ENCODE results near the gene DBNDD2. TPM values are rescaled to one million over a fixed set of nuclear protein-coding genes. Genes with fewer than 3 reads are reported as not detected.
A peak's percentile ranks its signal among the peaks of the same experiment; 100 is the strongest.

DBNDD2 gene
- total RNA-seq, 1 experiment from 2014 or later: 21.5 TPM

DNA sequence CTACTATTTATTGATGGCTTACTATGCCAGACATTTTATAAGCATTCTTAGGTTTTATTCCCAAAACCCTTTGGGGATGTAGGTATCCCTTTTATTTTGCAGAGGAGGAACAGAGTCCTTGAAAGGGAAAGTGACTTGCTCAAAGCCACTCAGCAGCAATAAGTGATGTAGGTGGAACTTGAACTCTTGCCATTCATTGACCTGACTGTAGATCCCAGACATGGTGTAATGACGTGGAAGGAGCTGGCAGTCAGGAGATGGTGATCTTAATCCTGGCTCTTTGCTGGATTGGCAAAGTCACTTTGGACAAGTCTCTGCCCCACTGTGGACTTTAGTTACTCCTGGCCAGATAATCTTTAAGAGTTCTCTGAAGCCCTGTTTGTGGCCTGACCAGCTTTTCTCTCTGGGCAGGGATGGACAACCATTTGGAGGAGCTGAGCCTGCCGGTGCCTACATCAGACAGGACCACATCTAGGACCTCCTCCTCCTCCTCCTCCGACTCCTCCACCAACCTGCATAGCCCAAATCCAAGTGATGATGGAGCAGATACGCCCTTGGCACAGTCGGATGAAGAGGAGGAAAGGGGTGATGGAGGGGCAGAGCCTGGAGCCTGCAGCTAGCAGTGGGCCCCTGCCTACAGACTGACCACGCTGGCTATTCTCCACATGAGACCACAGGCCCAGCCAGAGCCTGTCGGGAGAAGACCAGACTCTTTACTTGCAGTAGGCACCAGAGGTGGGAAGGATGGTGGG is 1.6 kb downstream of the DBNDD2 start:
- no peak for DNase-seq (ENCODE audit: low read depth)
- in situ Hi-C loops (cut with HindIII; ENCODE audit: low pct_unique_long_range_greater_than_20kb, low sequenced_read_pairs): no loop called here

DNA sequence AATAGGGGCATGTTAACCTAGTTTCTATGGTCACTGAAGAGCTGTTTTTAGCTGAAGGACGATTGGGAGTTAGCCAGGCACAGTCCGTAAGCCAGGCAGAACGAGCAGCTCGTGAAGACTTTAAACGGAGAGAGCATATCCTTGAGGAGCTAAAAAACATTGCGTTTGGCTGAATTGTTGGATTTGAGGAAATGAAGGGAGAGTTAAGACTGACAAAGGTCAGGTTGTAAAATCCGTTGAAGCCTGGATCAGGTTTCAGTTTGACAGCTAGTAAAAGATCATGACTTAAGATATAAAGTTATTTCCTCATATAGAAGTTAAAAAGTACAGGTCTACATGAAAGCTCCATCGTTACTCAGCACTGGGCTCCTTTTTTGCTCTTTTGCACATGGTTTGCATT is 2.8 kb downstream of the DBNDD2 start:
- no peak for DNase-seq (ENCODE audit: low read depth)
- in situ Hi-C loops (cut with HindIII; ENCODE audit: low pct_unique_long_range_greater_than_20kb, low sequenced_read_pairs): no loop called here

DNA sequence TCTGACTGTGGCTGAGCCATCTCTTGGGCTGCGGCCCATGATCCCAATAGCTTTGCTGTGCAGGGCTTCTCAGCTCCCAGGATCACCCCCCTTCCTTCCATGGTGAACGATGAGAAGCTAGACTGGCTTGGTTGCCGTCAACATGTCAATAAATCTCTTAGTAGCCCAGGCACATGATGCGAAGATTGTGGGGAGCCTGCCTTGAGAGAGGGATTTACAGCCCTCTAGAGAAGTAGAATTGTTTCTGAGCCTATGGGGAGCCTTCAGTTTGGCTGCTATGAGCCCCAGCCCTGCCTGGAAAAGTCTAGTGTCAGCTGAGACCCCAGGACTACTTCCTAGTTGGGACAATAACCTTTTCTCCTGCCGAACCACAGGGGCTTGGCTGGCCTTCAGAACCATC is 4.6 kb downstream of the DBNDD2 start:
- in situ Hi-C loops (cut with HindIII; ENCODE audit: low pct_unique_long_range_greater_than_20kb, low sequenced_read_pairs): no loop called here
- no peak for DNase-seq (ENCODE audit: low read depth)

DNA sequence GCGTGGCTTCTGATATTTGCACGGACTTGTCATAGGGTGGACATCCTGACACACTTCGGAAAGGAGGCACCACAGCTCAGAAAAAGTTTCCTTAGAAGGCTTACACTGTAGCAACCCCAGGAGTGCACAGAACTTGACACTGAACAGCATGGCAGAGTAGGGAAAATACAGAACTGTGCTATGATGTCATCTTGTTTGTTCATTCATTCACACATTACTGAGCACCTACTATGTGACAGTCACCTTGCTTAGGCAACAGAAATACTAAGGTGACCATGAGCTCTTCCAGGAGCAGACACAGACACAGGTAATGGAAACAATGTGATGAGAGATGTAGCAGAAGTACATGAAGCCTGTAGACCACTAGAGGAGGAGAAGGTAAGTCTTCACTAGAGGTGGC is 5.4 kb downstream of the DBNDD2 start:
- no peak for DNase-seq (ENCODE audit: low read depth)
- in situ Hi-C loops (cut with HindIII; ENCODE audit: low pct_unique_long_range_greater_than_20kb, low sequenced_read_pairs): no loop called here

DNA sequence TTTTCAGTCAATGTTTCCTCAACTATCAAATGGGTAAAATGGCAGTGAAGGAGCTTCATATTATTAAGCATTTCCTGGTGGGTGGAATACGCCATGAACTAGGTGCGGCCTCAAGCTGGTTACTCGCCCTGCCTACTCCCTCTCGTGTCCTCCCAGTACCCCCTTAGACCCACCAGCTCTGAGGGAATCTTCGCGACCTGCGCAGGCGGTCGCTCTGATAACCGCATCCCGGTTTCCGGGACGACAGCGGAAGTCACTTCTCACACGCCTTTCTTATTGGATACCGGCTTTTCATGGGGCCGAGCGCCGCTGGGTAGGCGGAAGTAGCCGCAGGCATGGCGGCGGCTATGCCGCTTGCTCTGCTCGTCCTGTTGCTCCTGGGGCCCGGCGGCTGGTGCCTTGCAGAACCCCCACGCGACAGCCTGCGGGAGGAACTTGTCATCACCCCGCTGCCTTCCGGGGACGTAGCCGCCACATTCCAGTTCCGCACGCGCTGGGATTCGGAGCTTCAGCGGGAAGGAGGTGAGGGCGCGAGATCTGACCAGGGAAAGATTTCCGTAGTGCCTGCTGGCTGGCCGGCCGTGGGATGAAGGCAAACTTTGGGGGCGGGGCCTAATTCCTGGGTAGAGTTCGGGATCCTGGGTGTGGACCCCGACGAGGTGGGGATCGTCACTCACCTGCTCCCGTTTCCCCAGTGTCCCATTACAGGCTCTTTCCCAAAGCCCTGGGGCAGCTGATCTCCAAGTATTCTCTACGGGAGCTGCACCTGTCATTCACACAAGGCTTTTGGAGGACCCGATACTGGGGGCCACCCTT is 7.9 kb downstream of the DBNDD2 start, which contains the start of gene PIGT:
Gene PIGT (plus strand): TSS at position 320 of the 816 bp plus-strand sequence. CDS start 16 bp downstream, at position 336.
- in situ Hi-C loops (cut with HindIII; ENCODE audit: low pct_unique_long_range_greater_than_20kb, low sequenced_read_pairs): no loop called here
- peak; percentile 83 for DNase-seq (ENCODE audit: low read depth)

DNA sequence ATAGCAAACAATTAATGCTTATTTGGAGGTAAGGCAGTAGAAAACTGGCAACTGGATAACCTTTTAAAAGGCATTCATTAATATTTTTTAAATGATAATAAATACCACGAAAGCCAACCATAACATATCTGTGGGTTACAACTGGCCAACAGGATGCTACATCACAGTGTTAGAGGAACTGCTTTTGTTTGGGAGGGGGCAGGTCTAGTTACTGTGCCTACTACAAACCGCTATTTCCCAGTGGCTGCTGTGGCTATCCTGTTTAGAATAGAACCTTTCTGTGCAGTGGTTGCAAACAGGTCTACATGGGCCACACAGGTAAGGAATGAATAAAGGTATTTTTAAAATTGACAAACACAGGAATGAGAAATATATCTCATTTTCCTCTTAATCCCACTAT is 8.8 kb downstream of the DBNDD2 start:
- no peak for DNase-seq (ENCODE audit: low read depth)
- in situ Hi-C loops (cut with HindIII; ENCODE audit: low pct_unique_long_range_greater_than_20kb, low sequenced_read_pairs): no loop called here

DNA sequence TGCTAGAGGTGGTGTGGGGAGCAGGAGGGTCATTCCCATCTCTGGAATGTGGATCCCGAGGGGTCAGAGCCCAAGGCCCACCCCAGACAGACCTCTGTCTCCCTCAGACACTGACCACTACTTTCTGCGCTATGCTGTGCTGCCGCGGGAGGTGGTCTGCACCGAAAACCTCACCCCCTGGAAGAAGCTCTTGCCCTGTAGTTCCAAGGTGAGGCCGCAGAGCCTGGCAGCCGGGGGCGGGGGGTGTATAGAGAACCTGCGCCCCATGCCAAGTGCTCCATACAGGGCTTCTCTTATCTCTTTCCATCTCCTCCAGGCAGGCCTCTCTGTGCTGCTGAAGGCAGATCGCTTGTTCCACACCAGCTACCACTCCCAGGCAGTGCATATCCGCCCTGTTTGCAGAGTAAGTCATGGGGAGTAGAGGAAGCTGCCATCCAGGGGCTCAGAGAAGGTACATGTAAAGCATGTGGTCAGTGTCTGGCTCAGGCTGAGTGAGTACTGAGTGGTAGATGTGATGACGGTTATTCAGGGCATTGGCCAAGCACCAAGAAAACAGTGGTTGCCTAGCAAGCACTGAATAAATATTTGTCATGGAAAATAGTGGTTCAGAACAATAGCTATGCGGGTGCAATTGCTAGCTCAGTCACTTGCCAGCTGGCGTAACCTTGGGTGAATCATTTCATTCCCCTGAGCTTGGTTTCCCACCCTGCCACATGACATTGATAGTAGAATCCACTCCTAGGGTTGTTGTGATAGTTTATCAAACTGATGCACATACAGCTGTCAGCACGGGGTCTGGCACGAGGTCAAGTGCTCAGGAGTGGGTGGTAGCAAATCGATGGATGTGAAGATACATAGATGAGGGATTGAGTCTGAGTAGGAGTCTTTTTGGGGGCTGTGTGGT is 11.4 kb downstream of the DBNDD2 start:
- in situ Hi-C loops (cut with HindIII; ENCODE audit: low pct_unique_long_range_greater_than_20kb, low sequenced_read_pairs): no loop called here
- peak; percentile 97 for DNase-seq (ENCODE audit: low read depth)

DNA sequence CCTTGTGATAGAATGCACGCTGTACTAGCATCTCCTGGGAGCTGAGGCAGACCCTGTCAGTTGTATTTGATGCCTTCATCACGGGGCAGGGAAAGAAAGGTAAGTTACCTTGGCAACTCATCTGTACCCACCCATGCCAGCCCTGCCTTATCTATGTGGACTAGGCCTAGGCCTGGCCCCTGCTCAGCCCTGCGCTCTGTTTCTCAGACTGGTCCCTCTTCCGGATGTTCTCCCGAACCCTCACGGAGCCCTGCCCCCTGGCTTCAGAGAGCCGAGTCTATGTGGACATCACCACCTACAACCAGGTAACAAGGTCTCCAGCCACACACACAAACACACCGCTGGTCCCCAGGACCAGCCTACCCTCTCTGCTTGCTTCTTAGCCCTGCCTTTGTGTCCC is 12.0 kb downstream of the DBNDD2 start:
- no peak for DNase-seq (ENCODE audit: low read depth)

DNA sequence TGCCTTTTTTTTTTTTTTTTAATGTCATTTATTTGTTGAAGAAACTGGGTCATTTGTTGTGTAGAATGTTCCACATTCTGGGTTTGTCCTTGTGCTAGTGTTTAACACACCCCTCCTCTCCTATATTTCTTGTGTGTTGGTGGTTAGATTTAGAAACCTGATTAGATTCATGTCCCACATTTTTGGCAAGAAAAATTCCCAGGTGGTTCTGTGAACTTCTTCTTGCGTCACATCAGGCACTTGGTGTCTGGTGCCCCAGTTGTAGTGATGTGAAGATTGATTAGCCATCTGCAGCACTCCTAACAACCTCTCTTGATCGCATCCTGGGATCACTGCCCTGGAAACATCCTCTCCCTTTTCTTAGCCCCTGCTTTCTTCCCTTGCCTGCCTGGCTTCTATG is 15.6 kb downstream of the DBNDD2 start:
- DNase-seq (ENCODE audit: low read depth): no peak
- in situ Hi-C loops (cut with HindIII; ENCODE audit: low pct_unique_long_range_greater_than_20kb, low sequenced_read_pairs): no loop called here

More for the DNA sequence above, 12.0 kb downstream of the DBNDD2 start:
- in situ Hi-C loops (cut with HindIII; ENCODE audit: low pct_unique_long_range_greater_than_20kb, low sequenced_read_pairs): no loop called here

DNA sequence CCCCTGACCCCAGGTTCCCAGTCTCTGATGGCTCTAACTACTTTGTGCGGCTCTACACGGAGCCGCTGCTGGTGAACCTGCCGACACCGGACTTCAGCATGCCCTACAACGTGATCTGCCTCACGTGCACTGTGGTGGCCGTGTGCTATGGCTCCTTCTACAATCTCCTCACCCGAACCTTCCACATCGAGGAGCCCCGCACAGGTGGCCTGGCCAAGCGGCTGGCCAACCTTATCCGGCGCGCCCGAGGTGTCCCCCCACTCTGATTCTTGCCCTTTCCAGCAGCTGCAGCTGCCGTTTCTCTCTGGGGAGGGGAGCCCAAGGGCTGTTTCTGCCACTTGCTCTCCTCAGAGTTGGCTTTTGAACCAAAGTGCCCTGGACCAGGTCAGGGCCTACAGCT is 17.5 kb downstream of the DBNDD2 start:
- no peak for DNase-seq (ENCODE audit: low read depth)
- in situ Hi-C loops (cut with HindIII; ENCODE audit: low pct_unique_long_range_greater_than_20kb, low sequenced_read_pairs): no loop called here

DNA sequence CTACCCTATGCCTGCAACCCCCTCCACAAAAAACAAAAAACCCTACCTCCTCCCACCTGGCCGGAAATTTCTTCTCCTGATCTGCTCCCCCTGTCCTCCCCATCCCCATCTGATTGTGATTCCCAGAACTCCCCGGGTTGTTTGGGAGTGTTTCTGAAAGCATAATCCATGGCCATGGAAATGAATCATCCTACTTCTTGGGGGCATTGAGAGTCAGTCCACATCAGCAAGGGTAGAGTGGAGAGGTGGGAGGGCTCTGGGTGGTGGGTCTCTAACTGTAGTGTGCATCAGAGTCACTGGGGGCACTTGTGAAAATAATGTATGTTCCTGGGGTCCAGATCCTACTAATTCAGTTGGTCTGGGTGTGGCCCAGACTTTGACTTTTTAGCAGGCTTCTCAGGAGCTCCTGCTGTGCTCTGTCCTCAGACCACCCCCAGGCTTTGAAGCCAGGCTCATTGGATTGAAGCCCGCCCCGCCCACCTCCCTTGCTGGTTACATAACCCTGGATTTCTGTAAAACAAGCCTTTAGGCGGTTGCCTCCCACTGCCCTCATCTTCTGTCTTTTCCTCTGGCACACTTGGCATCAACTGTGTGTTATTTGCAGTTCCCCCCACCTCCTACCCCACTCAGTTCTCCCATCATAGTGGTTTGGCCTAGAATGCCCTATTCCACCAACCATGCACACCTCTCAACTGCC is 18.4 kb downstream of the DBNDD2 start:
- no peak for DNase-seq (ENCODE audit: low read depth)

DNA sequence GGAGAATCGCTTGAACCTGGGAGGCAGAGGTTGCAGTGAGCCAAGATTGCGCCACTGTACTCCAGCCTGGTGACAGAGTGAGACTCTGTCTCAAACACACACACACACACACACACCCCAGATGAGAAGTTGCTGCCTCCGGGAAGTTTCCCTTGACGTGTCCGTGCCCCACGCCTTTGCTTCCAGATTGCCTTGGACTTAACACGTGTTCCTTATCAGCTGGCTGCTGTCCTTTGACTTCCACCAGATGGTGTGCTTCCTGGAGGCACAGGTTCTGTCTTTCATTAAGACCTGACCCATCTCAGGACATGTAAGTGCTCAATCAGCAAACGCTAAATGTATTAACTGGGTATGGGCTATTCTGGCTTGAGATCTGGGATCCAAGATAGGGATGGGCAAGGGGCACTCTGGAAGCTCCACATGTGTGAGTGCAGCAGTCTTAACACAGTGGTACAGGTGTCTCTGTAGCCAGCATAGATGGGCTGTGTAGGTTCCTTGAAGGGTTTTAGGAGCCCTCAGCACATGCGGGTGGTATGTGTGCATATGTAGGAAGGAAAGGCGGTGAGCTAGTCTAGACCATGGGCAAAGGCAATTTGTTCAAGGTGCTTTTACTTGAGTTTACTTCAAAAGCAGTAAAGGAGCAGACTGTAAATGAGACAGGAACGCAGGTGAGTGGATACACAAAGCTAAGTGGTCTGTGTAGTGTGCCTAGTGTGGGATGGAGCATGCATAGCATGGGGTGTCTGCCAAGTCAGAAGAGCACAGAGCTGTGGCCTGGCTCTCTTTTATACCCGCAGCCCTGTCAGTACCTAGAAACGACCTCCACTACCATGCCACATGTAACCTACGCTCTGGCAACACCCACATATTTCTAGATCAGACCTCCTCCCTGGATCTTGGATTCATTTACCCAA is 19.4 kb downstream of the DBNDD2 start:
- in situ Hi-C loops (cut with HindIII; ENCODE audit: low pct_unique_long_range_greater_than_20kb, low sequenced_read_pairs): no loop called here
- DNase-seq (ENCODE audit: low read depth): no peak

More for the DNA sequence above, 18.4 kb downstream of the DBNDD2 start:
- in situ Hi-C loops (cut with HindIII; ENCODE audit: low pct_unique_long_range_greater_than_20kb, low sequenced_read_pairs): no loop called here

DNA sequence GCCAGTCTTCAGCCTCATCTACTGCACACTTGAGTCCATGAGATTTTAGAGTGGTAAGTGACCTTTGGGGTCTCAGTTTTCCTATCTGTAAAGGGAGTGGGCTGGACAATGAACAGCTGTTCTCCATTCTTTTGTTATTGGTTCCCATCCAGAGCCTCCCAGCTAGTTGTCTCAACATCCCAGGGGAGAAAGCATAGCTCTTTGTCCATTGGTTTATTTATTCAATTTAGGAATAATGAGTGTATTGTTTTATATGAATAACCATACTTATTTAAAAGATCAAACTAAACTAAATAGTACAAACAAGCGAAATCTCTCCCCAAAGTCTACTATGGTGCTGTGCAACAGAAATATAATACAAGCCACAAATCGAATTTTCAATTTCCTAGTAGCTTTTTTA is 21.5 kb downstream of the DBNDD2 start:
- in situ Hi-C loops (cut with HindIII; ENCODE audit: low pct_unique_long_range_greater_than_20kb, low sequenced_read_pairs): no loop called here

DNA sequence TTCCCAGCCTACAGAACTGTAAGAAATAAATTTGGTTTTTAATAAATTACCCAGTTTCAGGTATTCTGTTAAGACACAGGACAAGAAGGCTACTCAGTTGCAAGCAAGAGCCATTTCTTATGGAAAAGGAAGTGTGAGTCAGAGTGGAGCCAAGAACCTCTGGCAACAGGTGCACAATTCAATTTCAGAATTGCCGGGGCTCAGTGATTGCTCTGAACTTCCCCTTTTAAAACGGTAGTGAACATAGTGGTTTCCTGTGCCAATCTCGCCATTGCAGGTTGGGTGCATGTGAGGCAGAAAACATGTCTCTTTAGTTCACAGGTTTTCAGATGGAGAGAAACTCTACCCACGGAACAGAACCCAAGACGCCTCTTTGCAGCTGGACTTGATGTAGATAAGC is 24.2 kb downstream of the DBNDD2 start:
- in situ Hi-C loops (cut with HindIII; ENCODE audit: low pct_unique_long_range_greater_than_20kb, low sequenced_read_pairs): no loop called here

More for the DNA sequence above, 21.5 kb downstream of the DBNDD2 start:
- no peak for DNase-seq (ENCODE audit: low read depth)

DNA sequence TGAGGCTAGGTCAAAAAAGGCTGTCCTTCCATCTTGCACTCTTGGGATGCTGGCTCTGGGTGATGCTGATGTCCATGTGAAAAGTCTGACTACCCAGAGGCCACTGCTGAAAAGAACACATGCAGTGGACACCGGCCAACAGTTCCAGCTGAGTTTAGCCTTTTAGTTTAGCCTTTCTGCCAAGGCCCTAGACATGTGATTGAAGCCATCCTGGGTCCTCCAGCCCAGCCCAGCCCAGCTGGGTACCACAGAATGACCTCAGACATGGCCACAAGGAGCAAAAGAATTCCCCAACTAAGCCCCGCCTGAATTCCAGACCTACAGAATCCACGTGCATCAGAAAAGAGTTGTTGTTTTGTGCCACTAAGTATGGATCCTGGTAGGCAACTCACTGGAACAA is 25.2 kb downstream of the DBNDD2 start:
- peak; percentile 56 for DNase-seq (ENCODE audit: low read depth)
- in situ Hi-C loops (cut with HindIII; ENCODE audit: low pct_unique_long_range_greater_than_20kb, low sequenced_read_pairs): no loop called here

More for the DNA sequence above, 24.2 kb downstream of the DBNDD2 start:
- no peak for DNase-seq (ENCODE audit: low read depth)

DNA sequence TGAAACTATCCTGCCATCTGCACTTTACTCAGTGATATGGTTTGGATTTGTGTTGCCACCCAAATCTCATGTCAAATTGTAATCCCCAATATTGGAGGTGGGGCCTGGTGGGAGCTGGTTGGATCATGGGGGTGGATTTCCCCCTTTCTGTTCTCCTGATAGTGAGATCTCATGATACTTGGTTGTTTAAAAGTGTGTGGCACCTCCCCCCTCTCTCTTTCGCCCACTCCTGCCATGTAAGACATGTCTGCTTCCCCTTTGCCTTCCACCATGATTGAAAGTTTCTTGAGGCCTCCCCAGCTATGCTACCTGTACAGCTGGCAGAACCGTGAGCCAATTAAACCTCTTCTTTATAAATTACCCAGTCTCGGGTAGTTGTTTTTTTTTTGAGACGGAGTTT is 25.9 kb downstream of the DBNDD2 start:
- DNase-seq (ENCODE audit: low read depth): no peak
- in situ Hi-C loops (cut with HindIII; ENCODE audit: low pct_unique_long_range_greater_than_20kb, low sequenced_read_pairs): no loop called here

Data from Caki2 (cell line).